Measurements from ENCODE around the gene RPS24.
"Not testable (repeated sequence)": the region's sequence is repeated elsewhere in the genome, so short reads cannot be mapped to it uniquely, and the experiment has no call there.

RPS24 gene

DNA sequence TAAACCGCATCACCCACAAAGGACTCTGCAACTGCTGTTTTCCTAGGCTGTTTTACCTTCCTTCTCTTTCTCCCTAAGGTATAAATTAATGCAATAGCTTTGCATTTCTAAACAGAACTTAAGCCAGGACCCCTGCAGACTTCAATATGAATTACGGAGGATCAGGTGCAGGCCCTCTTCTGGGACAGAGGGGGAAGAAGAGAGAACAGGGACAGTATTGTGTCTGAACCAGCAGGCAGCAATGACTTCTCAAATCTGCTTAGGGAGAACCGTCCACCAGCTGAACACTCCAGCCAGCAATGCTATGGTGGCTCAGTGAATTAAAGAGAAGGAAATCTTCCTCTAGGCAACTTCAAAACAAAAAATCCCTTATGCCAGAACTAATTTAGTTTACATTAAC, 40.0 kb upstream of the RPS24 start:
- Histone ChIP-seq H4K8ac (ENCODE audit: low read length) (no peak overlapping the region), H2AK5ac (ENCODE audit: low read length, severe bottlenecking) (no peak overlapping the region), H3K79me1 (replicated peaks; ENCODE audit: low read length, poor library complexity, severe bottlenecking) (peaks cover 17% of the 10 kb centered on the region), H3K23ac (ENCODE audit: low read length in 2 of 2) (no peak overlapping the region), H3K36me3 (ENCODE audit: control insufficient read depth in 1 of 2, insufficient read depth in 2 of 2, low read depth in 1 of 2, low read length in 2 of 2) (peaks cover 19 to 58% of the 10 kb centered on the region in 2 experiments), H3K18ac (ENCODE audit: low read depth in 1 of 2, low read length in 2 of 2) (no peak overlapping the region), H2BK15ac (ENCODE audit: low read depth, poor library complexity, severe bottlenecking) (no peak overlapping the region), H2BK5ac (ENCODE audit: low read depth, low read length, poor library complexity, severe bottlenecking) (no peak overlapping the region), H2BK12ac (ENCODE audit: low read length in 2 of 2) (no peak overlapping the region), H3K9ac (ENCODE audit: low read length) (no peak overlapping the region), H2BK120ac (ENCODE audit: low read depth, low read length) (no peak overlapping the region), H3K4me2 (ENCODE audit: low read length, poor library complexity, severe bottlenecking) (no peak overlapping the region), H4K91ac (ENCODE audit: low read length) (no peak overlapping the region), H3K4me3 (ENCODE audit: insufficient read depth in 1 of 2, low read depth in 1 of 2, low read length in 2 of 2) (no peak overlapping the region), H3K14ac (ENCODE audit: low read length in 2 of 2) (no peak overlapping the region), H3K9me3 (ENCODE audit: control insufficient read depth, low read length) (no peaks in the 10 kb centered on the region), H3K27me3 (ENCODE audit: control insufficient read depth in 1 of 2, insufficient read depth in 1 of 2, low read length in 2 of 2) (no peaks in the 10 kb centered on the region), H3K27ac (ENCODE audit: low read length, poor library complexity, severe bottlenecking) (no peak overlapping the region), H2AFZ (ENCODE audit: low read depth, low read length) (no peak overlapping the region), H3K4me1 (ENCODE audit: control insufficient read depth, insufficient read depth, low read depth, low read length) (no peaks in the 10 kb centered on the region), H3K4ac (ENCODE audit: low read depth in 1 of 2, low read length in 2 of 2) (no peak overlapping the region)
- no peak for DNase-seq
- WGBS, result 91% methylated on average over 3 of the region's 3 CpGs

DNA sequence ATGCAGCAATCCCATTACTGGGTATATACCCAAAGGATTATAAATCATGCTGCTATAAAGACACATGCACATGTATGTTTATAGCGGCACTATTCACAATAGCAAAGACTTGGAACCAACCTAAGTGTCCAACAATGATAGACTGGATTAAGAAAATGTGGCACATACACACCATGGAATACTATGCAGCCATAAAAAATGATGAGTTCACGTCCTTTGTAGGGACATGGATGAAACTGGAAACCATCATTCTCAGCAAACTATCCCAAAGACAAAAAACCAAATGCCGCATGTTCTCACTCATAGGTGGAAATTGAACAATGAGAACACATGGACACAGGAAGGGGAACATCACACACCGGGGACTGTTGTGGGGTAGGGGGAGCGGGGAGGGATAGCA, 34.9 kb upstream of the RPS24 start:
- H4K91ac ChIP-seq (ENCODE audit: low read length); H3K4me3 ChIP-seq (ENCODE audit: insufficient read depth in 1 of 2, low read depth in 1 of 2, low read length in 2 of 2); H2AFZ ChIP-seq (ENCODE audit: low read depth, low read length); H3K4me1 ChIP-seq (ENCODE audit: control insufficient read depth, insufficient read depth, low read depth, low read length); H3K14ac ChIP-seq (ENCODE audit: low read length in 2 of 2); H4K8ac ChIP-seq (ENCODE audit: low read length); H3K27ac ChIP-seq (ENCODE audit: low read length, poor library complexity, severe bottlenecking); H2BK120ac ChIP-seq (ENCODE audit: low read depth, low read length); H3K9ac ChIP-seq (ENCODE audit: low read length); H2BK12ac ChIP-seq (ENCODE audit: low read length in 2 of 2); H3K4ac ChIP-seq (ENCODE audit: low read depth in 1 of 2, low read length in 2 of 2); DNase-seq; H2BK5ac ChIP-seq (ENCODE audit: low read depth, low read length, poor library complexity, severe bottlenecking); H3K9me3 ChIP-seq (ENCODE audit: control insufficient read depth, low read length); H3K23ac ChIP-seq (ENCODE audit: low read length in 2 of 2); H2AK5ac ChIP-seq (ENCODE audit: low read length, severe bottlenecking); H3K79me1 ChIP-seq (replicated peaks; ENCODE audit: low read length, poor library complexity, severe bottlenecking); H3K18ac ChIP-seq (ENCODE audit: low read depth in 1 of 2, low read length in 2 of 2); H3K27me3 ChIP-seq (ENCODE audit: control insufficient read depth in 1 of 2, insufficient read depth in 1 of 2, low read length in 2 of 2); H2BK15ac ChIP-seq (ENCODE audit: low read depth, poor library complexity, severe bottlenecking); H3K4me2 ChIP-seq (ENCODE audit: low read length, poor library complexity, severe bottlenecking): not testable (repeated sequence)
- peaks cover 33 to 55% of the 10 kb centered on the region in 2 experiments for H3K36me3 ChIP-seq (ENCODE audit: control insufficient read depth in 1 of 2, insufficient read depth in 2 of 2, low read depth in 1 of 2, low read length in 2 of 2)
- WGBS, result 100% methylated on average over 1 of the region's 5 CpGs

DNA sequence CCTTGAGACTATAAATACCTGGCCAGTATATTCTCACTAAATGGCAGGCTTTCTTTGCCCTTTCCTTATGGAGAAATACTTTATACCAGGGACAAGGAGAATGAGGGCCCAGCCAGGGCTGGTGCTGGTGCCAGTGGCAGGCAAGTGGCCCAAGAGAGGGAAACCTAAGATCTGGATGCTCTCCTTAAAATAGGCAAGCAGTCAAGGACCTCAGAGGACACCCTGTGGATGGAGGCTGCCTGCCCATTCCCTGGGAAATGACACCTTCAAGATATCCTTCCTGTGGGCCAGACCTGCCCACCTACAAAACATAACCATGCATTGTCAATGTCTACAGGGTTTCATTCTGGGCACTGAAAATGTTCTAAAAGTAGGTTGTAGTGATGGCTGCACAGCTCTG, 33.5 kb upstream of the RPS24 start:
- no peaks in the 10 kb centered on the region for H3K27me3 ChIP-seq (ENCODE audit: control insufficient read depth in 1 of 2, insufficient read depth in 1 of 2, low read length in 2 of 2)
- no peak overlapping the region for H2BK12ac ChIP-seq (ENCODE audit: low read length in 2 of 2)
- no peak overlapping the region for H3K9ac ChIP-seq (ENCODE audit: low read length)
- peaks cover 8% of the 10 kb centered on the region for H3K79me1 ChIP-seq (replicated peaks; ENCODE audit: low read length, poor library complexity, severe bottlenecking)
- no peak for DNase-seq
- H3K36me3 ChIP-seq (ENCODE audit: control insufficient read depth in 1 of 2, insufficient read depth in 2 of 2, low read depth in 1 of 2, low read length in 2 of 2), result peaks cover 45 to 63% of the 10 kb centered on the region in 2 experiments
- H3K23ac ChIP-seq (ENCODE audit: low read length in 2 of 2), result no peak overlapping the region
- no peak overlapping the region for H2AK5ac ChIP-seq (ENCODE audit: low read length, severe bottlenecking)
- H3K14ac ChIP-seq (ENCODE audit: low read length in 2 of 2), result no peak overlapping the region
- H3K4ac ChIP-seq (ENCODE audit: low read depth in 1 of 2, low read length in 2 of 2), result no peak overlapping the region
- H4K91ac ChIP-seq (ENCODE audit: low read length), result no peak overlapping the region
- H3K27ac ChIP-seq (ENCODE audit: low read length, poor library complexity, severe bottlenecking), result no peak overlapping the region
- no peak overlapping the region for H2BK120ac ChIP-seq (ENCODE audit: low read depth, low read length)
- no peak overlapping the region for H3K18ac ChIP-seq (ENCODE audit: low read depth in 1 of 2, low read length in 2 of 2)
- no peak overlapping the region for H2BK15ac ChIP-seq (ENCODE audit: low read depth, poor library complexity, severe bottlenecking)
- no peak overlapping the region for H3K4me2 ChIP-seq (ENCODE audit: low read length, poor library complexity, severe bottlenecking)
- H3K9me3 ChIP-seq (ENCODE audit: control insufficient read depth, low read length), result no peaks in the 10 kb centered on the region
- no peak overlapping the region for H4K8ac ChIP-seq (ENCODE audit: low read length)
- H2AFZ ChIP-seq (ENCODE audit: low read depth, low read length), result no peak overlapping the region
- H3K4me1 ChIP-seq (ENCODE audit: control insufficient read depth, insufficient read depth, low read depth, low read length), result no peaks in the 10 kb centered on the region
- no peak overlapping the region for H2BK5ac ChIP-seq (ENCODE audit: low read depth, low read length, poor library complexity, severe bottlenecking)
- no peak overlapping the region for H3K4me3 ChIP-seq (ENCODE audit: insufficient read depth in 1 of 2, low read depth in 1 of 2, low read length in 2 of 2)

DNA sequence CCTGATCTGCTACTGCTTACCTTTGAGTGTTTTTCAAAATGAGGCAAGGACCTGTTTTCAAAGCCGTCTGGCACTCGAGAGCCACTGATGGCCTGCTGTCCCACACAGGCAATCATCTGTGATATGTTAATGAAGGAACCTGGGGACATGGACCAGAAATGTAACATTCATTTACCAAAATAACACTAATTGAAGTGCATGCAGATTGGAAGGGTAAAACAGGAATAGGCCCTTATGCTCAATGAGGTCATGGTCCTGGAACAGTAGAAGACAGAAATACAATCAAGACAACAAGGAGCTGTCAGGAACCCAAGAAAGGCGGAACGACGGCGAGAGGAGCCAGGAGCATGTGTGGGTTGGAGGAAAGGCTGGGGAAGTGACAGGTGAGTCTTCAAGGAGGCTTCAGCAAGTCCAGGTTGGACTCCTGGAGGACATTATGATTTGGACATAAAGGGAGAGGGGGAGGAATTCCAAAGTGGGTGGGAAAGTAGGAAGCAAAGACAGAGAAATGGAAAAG, 32.6 kb upstream of the RPS24 start:
- Histone ChIP-seq H3K36me3 (ENCODE audit: control insufficient read depth in 1 of 2, insufficient read depth in 2 of 2, low read depth in 1 of 2, low read length in 2 of 2) (peaks cover 49 to 70% of the 10 kb centered on the region in 2 experiments), H3K4me2 (ENCODE audit: low read length, poor library complexity, severe bottlenecking) (no peak overlapping the region), H2BK12ac (ENCODE audit: low read length in 2 of 2) (no peak overlapping the region), H4K91ac (ENCODE audit: low read length) (no peak overlapping the region), H2AFZ (ENCODE audit: low read depth, low read length) (no peak overlapping the region), H3K4me3 (ENCODE audit: insufficient read depth in 1 of 2, low read depth in 1 of 2, low read length in 2 of 2) (no peak overlapping the region), H3K14ac (ENCODE audit: low read length in 2 of 2) (no peak overlapping the region), H3K79me1 (replicated peaks; ENCODE audit: low read length, poor library complexity, severe bottlenecking) (peaks cover 12% of the 10 kb centered on the region), H3K9ac (ENCODE audit: low read length) (no peak overlapping the region), H3K9me3 (ENCODE audit: control insufficient read depth, low read length) (no peaks in the 10 kb centered on the region), H4K8ac (ENCODE audit: low read length) (no peak overlapping the region), H3K18ac (ENCODE audit: low read depth in 1 of 2, low read length in 2 of 2) (no peak overlapping the region), H3K27me3 (ENCODE audit: control insufficient read depth in 1 of 2, insufficient read depth in 1 of 2, low read length in 2 of 2) (no peaks in the 10 kb centered on the region), H3K4me1 (ENCODE audit: control insufficient read depth, insufficient read depth, low read depth, low read length) (no peaks in the 10 kb centered on the region), H2BK15ac (ENCODE audit: low read depth, poor library complexity, severe bottlenecking) (no peak overlapping the region), H3K27ac (ENCODE audit: low read length, poor library complexity, severe bottlenecking) (no peak overlapping the region), H3K23ac (ENCODE audit: low read length in 2 of 2) (no peak overlapping the region), H2AK5ac (ENCODE audit: low read length, severe bottlenecking) (no peak overlapping the region), H2BK5ac (ENCODE audit: low read depth, low read length, poor library complexity, severe bottlenecking) (no peak overlapping the region), H3K4ac (ENCODE audit: low read depth in 1 of 2, low read length in 2 of 2) (no peak overlapping the region), H2BK120ac (ENCODE audit: low read depth, low read length) (no peak overlapping the region)
- 99% methylated on average over 4 of the region's 6 CpGs for WGBS
- DNase-seq, result no peak

Data from mesenchymal stem cell (in vitro differentiated cells and primary cell).